OCI-LY3 (cell line): ENCODE results near the gene UGT1A4.
"Not testable (repeated sequence)": the region's sequence is repeated elsewhere in the genome, so short reads cannot be mapped to it uniquely, and the experiment has no call there.

Source experiments
- H2AFZ ChIP-seq: fragments of 200-600, 300-600 bp; shearing (Covaris generic); 2 replicates; pipeline ENCODE4 v1.6.0; 2014; ENCODE audit warnings: antibody characterized with exemption, low read depth, low read length
- H3K27ac ChIP-seq: fragments of 200-600, 300-600 bp; sonication (generic); 2 replicates; pipeline ENCODE4 v1.5.1; 2014; ENCODE audit warnings: mild to moderate bottlenecking, low read length, moderate library complexity, mixed read lengths
- H3K27me3 ChIP-seq: fragments of 200-600, 300-600 bp; sonication (generic); 2 replicates; pipeline ENCODE4 v1.6.1; 2014; ENCODE audit warnings: low read depth, low read length, mixed read lengths
- H3K36me3 ChIP-seq: fragments of 200-600, 300-600 bp; sonication (generic); replicated peaks from 2 replicates; pipeline ENCODE3; 2014; ENCODE audit warnings: low read depth, low read length, mixed read lengths
- H3K4me1 ChIP-seq: fragments of 300-600, 200-600 bp; sonication (generic); 2 replicates; pipeline ENCODE4 v1.6.1; 2014; ENCODE audit warnings: low read length, mixed read lengths
- H3K4me2 ChIP-seq: fragments of 200-600, 300-600 bp; sonication (generic); 2 replicates; pipeline ENCODE4 v1.6.1; 2014; ENCODE audit warnings: low read length, mixed read lengths
- H3K4me3 ChIP-seq: fragments of 300-600, 200-600 bp; sonication (generic); 2 replicates; pipeline ENCODE4 v1.5.1; 2014; ENCODE audit warnings: antibody characterized with exemption, mild to moderate bottlenecking, low read length, moderate library complexity
- H3K79me2 ChIP-seq: fragments of 300-600, 200-600 bp; shearing (Covaris generic); 2 replicates; pipeline ENCODE4 v1.6.1; 2014; ENCODE audit warnings: mild to moderate bottlenecking, low read length, mixed read lengths
- H3K9ac ChIP-seq: fragments of 300-600, 200-600 bp; shearing (Covaris generic); 2 replicates; pipeline ENCODE4 v1.6.0; 2014; ENCODE audit warnings: mild to moderate bottlenecking, low read length, moderate library complexity
- H3K9me3 ChIP-seq: fragments of 200-600, 300-600 bp; shearing (Covaris generic); 2 replicates; pipeline ENCODE4 v1.6.1; 2014; ENCODE audit warnings: low read length, mixed read lengths; ENCODE audit not compliant: insufficient read depth
- H4K20me1 ChIP-seq: fragments of 200-600, 300-600 bp; sonication (generic); 2 replicates; pipeline ENCODE4 v1.6.1; 2016; ENCODE audit warnings: low read length, mixed read lengths; ENCODE audit not compliant: insufficient read depth
- CTCF ChIP-seq: fragments of 200-600, 300-600 bp; sonication (generic); IDR thresholded peaks from 2 replicates; pipeline ENCODE4 v1.5.1; 2014; ENCODE audit warnings: antibody characterized with exemption, low read length, low read depth
- EZH2phosphoT487 ChIP-seq: fragments of 200-600 bp; shearing (Covaris generic); IDR thresholded peaks from 2 replicates; pipeline ENCODE4 v1.6.1; 2018; ENCODE audit warnings: antibody characterized with exemption, mixed run types, low read depth

The UGT1A4 gene

GRCh38 chr2:233699424-233700027, 19.0 kb upstream of the UGT1A4 start:
- Histone ChIP-seq H4K20me1 (no peaks in the 10 kb centered on the region), H3K9ac (no peak overlapping the region), H3K9me3 (no peaks in the 10 kb centered on the region), H3K27ac (no peak overlapping the region), H3K79me2 (no peaks in the 10 kb centered on the region), H3K4me1 (no peaks in the 10 kb centered on the region), H3K4me3 (no peak overlapping the region), H3K4me2 (no peak overlapping the region), H2AFZ (no peak overlapping the region), H3K36me3 (no peaks in the 10 kb centered on the region), H3K27me3 (no peaks in the 10 kb centered on the region)
- TF ChIP-seq EZH2phosphoT487 (no peak), CTCF (no peak)

- no peaks in the 10 kb centered on the region for H3K79me2 ChIP-seq
- H2AFZ ChIP-seq: no peak overlapping the region
- H3K4me1 ChIP-seq: no peaks in the 10 kb centered on the region
- H3K9ac ChIP-seq: no peak overlapping the region
- H3K4me2 ChIP-seq: no peak overlapping the region
- H3K27me3 ChIP-seq: no peaks in the 10 kb centered on the region
- no peak for TF ChIP-seq EZH2phosphoT487
- TF ChIP-seq CTCF: no peak
- H3K9me3 ChIP-seq: no peaks in the 10 kb centered on the region
- no peaks in the 10 kb centered on the region for H3K36me3 ChIP-seq
- no peaks in the 10 kb centered on the region for H4K20me1 ChIP-seq
- H3K27ac ChIP-seq: no peak overlapping the region
- no peak overlapping the region for H3K4me3 ChIP-seq
Measured at GRCh38 chr2:233700028-233700635, 18.4 kb upstream of the UGT1A4 start.

- H2AFZ ChIP-seq: not testable (repeated sequence)
Measured at GRCh38 chr2:233700842-233701241, 17.7 kb upstream of the UGT1A4 start.

GRCh38 chr2:233702238-233702637, 16.3 kb upstream of the UGT1A4 start:
- Histone ChIP-seq H3K4me1 (no peaks in the 10 kb centered on the region), H3K79me2 (no peaks in the 10 kb centered on the region), H3K4me3 (no peak overlapping the region), H3K27ac (no peak overlapping the region), H3K9me3 (no peaks in the 10 kb centered on the region), H3K9ac (no peak overlapping the region), H2AFZ (no peak overlapping the region), H3K36me3 (no peaks in the 10 kb centered on the region), H3K4me2 (no peak overlapping the region), H4K20me1 (no peaks in the 10 kb centered on the region), H3K27me3 (no peaks in the 10 kb centered on the region)
- TF ChIP-seq CTCF: no peak
- no peak for TF ChIP-seq EZH2phosphoT487

More at GRCh38 chr2:233700842-233701241, 17.7 kb upstream of the UGT1A4 start:
- not testable (repeated sequence) for H4K20me1 ChIP-seq, H3K9me3 ChIP-seq, H3K79me2 ChIP-seq, H3K4me2 ChIP-seq, H3K27ac ChIP-seq, H3K36me3 ChIP-seq, H3K9ac ChIP-seq, H3K4me1 ChIP-seq, H3K27me3 ChIP-seq, H3K4me3 ChIP-seq
